Activated CD8-positive, alpha-beta T cell treated with anti-CD3 and anti-CD28 coated beads for 36 hours (primary cell): ENCODE measurements around the gene FAM193A. TPM values are rescaled to one million over a fixed set of nuclear protein-coding genes. Genes with fewer than 3 reads are reported as not detected.
"Not testable (repeated sequence)": the region's sequence is repeated elsewhere in the genome, so short reads cannot be mapped to it uniquely, and the experiment has no call there.

Source experiments
- ATAC-seq: fragments of 200-7000 bp; cut with Tn5 transposase; one replicate; pipeline ENCODE4 v1.10.0; 2021; ENCODE audit warnings: mild to moderate bottlenecking, moderate library complexity
- CTCF ChIA-PET: fragments of 350-600 bp; sonication (Branson Sonifier 250); formaldehyde crosslinking; loops from one replicate; lab custom pipeline; 2021; ENCODE audit warnings: antibody characterized with exemption; lab: Charles Lee
- POLR2A ChIA-PET: fragments of 350-600 bp; sonication (Branson Sonifier 250); formaldehyde crosslinking; loops from one replicate; lab custom pipeline; 2021; ENCODE audit warnings: antibody characterized with exemption; lab: Charles Lee
- DNase-seq: peaks from one replicate; pipeline ENCODE4 v3.0.0-alpha.2; 2020
- H3K27ac Mint-ChIP-seq: one replicate; pipeline ENCODE4 v1.8.0; 2021; ENCODE audit warnings: mild to moderate bottlenecking, mixed read lengths
- H3K27me3 Mint-ChIP-seq: one replicate; pipeline ENCODE4 v1.8.0; 2021; ENCODE audit warnings: mixed read lengths
- H3K36me3 Mint-ChIP-seq: one replicate; pipeline ENCODE4 v1.8.0; 2021; ENCODE audit warnings: low read depth, mixed read lengths
- H3K4me1 Mint-ChIP-seq: one replicate; pipeline ENCODE4 v1.8.0; 2021; ENCODE audit warnings: low read depth, mixed read lengths
- H3K4me3 Mint-ChIP-seq: one replicate; pipeline ENCODE4 v1.8.0; 2021; ENCODE audit warnings: mild to moderate bottlenecking, moderate library complexity, mixed read lengths
- H3K9me3 Mint-ChIP-seq: one replicate; pipeline ENCODE4 v1.8.0; 2021; ENCODE audit warnings: mixed read lengths
- intact Hi-C: fragments of 100-400 bp; cut with micrococcal nuclease; formaldehyde crosslinking; loops from one replicate; pipeline ENCODE4 v1.10.0; 2022
- total RNA-seq, 2 experiments: library from RNA; stranded (reverse); gene quantifications; one replicate each; pipeline ENCODE4 v1.2.3, GENCODE V29; 2021
- TF ChIP-seq, protein P1 (sequence below): fragments of 200-600 bp; IDR thresholded peaks from one replicate; pipeline ENCODE4 v1.8.0; 2022; ENCODE audit warnings: antibody characterized with exemption, mild to moderate bottlenecking

FAM193A gene
- total RNA-seq, 2 experiments from 2014 or later = 22.4 to 22.9 TPM

DNA sequence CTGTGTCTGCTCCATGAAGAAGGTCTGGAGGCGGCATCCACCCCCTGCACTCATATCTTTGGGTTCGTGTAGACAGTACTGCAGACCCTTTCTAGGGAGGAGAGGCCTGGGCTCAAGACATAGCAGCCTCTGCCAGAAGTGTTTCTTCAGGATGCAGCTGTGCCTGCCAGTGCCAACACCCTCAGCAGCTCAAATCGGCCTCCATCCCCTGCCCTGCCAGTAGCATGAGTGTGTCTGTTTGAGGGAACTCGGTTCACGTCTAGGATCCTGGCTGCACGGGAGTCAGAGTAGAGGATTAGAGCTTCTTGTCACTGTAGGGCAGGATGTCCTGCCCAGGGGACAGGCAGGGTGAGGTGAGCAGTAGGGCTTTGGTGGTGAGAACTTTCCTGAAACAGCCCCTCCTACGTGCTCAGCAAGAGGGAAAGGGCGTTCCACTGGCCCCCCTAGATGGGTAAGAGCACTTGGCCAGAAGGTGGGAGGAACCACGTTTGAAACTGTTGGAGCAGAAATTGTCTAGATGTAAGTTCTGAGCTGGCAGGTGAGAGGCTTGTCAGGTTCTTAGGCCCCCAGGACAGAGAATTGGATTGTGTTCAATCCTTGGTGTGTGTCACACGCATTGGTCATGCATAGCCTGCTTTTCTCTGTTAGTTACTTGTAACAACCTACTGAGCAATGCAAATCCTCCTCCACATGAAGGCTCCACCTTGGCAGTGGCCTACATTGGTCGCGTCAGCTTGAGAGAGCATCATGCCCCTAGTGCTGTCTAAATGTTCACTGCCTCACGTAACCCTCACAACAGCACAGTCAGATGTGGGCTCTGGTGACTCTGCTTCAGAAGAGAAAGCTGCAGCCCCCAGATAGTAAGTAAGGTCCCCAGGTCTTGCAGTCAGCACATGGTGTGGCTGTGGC, 25.8 kb upstream of the FAM193A start:
- H3K4me3 Mint-ChIP-seq = no peak overlapping the region
- DNase-seq (no peak), ATAC-seq (peak; percentile 23)
- H3K9me3 Mint-ChIP-seq = no peaks in the 10 kb centered on the region
- H3K27ac Mint-ChIP-seq = peak overlapping the region; percentile 50
- H3K36me3 Mint-ChIP-seq = peaks cover 53% of the 10 kb centered on the region
- no peaks in the 10 kb centered on the region for H3K27me3 Mint-ChIP-seq
- POLR2A ChIA-PET = interaction anchor here (0.7 to 1.6 kb wide), 4 partner anchors 9 to 220 kb away, joined by 3 to 6 read pairs (median 3); no protein-coding TSS in a partner anchor
- TF ChIP-seq, protein P1, sequence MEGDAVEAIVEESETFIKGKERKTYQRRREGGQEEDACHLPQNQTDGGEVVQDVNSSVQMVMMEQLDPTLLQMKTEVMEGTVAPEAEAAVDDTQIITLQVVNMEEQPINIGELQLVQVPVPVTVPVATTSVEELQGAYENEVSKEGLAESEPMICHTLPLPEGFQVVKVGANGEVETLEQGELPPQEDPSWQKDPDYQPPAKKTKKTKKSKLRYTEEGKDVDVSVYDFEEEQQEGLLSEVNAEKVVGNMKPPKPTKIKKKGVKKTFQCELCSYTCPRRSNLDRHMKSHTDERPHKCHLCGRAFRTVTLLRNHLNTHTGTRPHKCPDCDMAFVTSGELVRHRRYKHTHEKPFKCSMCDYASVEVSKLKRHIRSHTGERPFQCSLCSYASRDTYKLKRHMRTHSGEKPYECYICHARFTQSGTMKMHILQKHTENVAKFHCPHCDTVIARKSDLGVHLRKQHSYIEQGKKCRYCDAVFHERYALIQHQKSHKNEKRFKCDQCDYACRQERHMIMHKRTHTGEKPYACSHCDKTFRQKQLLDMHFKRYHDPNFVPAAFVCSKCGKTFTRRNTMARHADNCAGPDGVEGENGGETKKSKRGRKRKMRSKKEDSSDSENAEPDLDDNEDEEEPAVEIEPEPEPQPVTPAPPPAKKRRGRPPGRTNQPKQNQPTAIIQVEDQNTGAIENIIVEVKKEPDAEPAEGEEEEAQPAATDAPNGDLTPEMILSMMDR = no peak
- CTCF ChIA-PET = interaction anchor here (0.5 kb wide), 1 partner anchor 123 kb away, joined by 3 read pairs; no protein-coding TSS in a partner anchor
- peaks cover 12% of the 10 kb centered on the region for H3K4me1 Mint-ChIP-seq
- intact Hi-C loops = no loop called here

DNA sequence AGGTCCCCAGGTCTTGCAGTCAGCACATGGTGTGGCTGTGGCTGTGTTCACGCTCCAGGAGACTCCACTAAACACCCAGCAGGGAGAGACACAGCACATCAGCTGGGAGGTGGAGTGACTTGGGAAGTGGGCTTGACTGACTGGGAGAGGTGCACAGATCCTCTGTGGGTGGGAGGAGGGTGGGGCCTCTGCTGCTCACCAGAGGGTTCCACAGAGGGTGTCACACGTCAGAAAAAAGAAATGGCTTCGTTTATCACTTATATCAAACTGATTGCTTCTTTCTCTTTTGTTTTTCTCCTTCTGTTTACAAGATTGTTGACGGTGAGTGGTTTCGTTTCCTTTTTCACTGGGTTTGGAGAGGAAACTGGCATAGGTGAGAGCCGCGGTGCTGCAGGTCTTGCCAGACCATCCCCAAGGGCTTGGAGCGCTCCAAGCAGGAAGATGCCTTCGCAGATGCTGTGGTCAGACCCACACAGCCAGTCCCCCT, 24.8 kb upstream of the FAM193A start:
- Mint-ChIP-seq H3K27ac (peak overlapping the region; percentile 41), H3K36me3 (peaks cover 56% of the 10 kb centered on the region), H3K9me3 (no peaks in the 10 kb centered on the region), H3K4me1 (peaks cover 10% of the 10 kb centered on the region), H3K27me3 (no peaks in the 10 kb centered on the region), H3K4me3 (no peak overlapping the region)
- ATAC-seq = no peak
- intact Hi-C loops = no loop called here
- TF ChIP-seq, protein P1 = no peak
- POLR2A ChIA-PET = interaction anchor here (0.8 kb wide), 1 partner anchor 18 kb away, joined by 3 read pairs; no protein-coding TSS in a partner anchor
- CTCF ChIA-PET = no interaction called here
- DNase-seq = no peak

DNA sequence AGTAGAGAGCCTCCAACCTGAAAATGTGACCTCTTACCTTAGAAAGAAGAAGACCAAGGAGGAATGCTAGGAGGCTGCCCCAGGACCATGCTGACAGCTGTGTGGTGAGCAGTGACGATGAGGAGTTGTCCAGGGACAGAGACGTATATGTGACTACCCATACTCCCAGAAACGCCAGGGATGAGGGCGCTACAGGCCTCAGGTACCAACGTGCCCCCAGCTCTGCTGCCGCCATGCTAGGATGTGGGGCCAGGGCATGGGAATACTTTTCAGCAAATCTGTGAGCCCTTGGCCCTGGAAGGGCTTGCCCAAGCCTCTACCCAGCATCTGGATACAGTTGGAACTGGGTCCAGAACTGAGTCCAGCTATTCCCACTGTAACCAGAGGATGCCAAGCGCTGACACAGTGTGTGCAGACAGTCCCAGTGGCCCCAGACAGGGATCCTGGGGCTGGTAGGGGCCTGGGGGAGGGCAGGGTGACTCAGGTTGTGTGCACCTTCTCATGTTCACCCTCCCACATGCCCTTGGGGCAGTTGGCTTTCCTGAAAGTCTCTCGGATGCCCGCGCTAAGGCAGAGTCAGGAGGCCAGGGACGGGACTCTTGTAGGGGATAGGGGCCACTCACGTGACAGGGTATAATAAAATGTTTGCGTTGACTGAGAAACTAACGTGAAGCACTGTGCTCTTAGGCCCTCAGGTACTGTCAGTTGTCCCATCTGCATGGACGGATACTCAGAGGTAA, 23.9 kb upstream of the FAM193A start:
- no peaks in the 10 kb centered on the region for H3K27me3 Mint-ChIP-seq
- TF ChIP-seq, protein P1 = no peak
- DNase-seq = no peak
- no peak overlapping the region for H3K27ac Mint-ChIP-seq
- H3K9me3 Mint-ChIP-seq = no peaks in the 10 kb centered on the region
- peaks cover 10% of the 10 kb centered on the region for H3K4me1 Mint-ChIP-seq
- H3K4me3 Mint-ChIP-seq = no peak overlapping the region
- ChIA-PET POLR2A (interaction anchor here (0.8 kb wide), 1 partner anchor 17 kb away, joined by 3 read pairs; no protein-coding TSS in a partner anchor), CTCF (no interaction called here)
- intact Hi-C loops = no loop called here
- no peak for ATAC-seq
- peaks cover 53% of the 10 kb centered on the region for H3K36me3 Mint-ChIP-seq

DNA sequence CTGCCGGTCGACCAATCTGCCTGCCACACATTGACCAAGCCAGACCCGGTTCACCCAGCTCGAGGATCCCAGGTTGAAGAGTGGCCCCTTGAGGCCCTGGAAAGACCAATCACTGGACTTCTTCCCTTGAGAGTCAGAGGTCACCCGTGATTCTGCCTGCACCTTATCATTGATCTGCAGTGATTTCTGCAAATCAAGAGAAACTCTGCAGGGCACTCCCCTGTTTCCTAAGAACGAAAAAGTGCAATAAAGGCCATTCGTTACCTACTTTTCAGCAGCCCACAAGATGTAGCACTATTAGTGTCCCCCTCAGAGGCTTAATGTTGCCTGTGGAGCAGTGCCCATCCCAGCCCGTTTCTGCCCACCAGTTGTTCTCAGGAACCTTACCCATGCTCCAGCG, 22.3 kb upstream of the FAM193A start:
- ATAC-seq, H3K4me3 Mint-ChIP-seq, H3K27me3 Mint-ChIP-seq, H3K4me1 Mint-ChIP-seq, POLR2A ChIA-PET, DNase-seq, H3K27ac Mint-ChIP-seq, CTCF ChIA-PET, H3K9me3 Mint-ChIP-seq, intact Hi-C loops: not testable (repeated sequence)
- H3K36me3 Mint-ChIP-seq = peaks cover 46% of the 10 kb centered on the region

DNA sequence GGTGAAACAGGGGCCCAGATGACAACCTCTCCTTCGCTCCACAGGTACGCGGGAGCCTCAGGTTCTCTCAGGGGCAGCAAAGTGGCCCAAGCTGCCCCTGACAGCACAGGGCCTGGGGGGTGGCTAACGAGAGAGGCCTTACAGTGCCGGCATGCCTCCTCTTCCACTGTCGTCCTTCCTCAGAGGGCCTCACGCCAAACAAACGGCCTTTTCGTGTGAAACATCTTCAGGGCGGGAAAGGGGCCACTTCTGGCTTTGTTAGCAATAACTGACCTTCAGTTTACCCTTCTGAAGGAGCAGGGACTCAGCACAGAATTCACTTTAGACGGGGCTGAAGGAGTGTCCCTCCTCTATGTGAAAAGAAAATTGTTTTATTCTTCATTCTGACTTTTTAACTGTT, 21.5 kb upstream of the FAM193A start:
- H3K27me3 Mint-ChIP-seq, H3K9me3 Mint-ChIP-seq, H3K4me3 Mint-ChIP-seq, POLR2A ChIA-PET, H3K4me1 Mint-ChIP-seq, ATAC-seq, H3K27ac Mint-ChIP-seq, DNase-seq, intact Hi-C loops, CTCF ChIA-PET: not testable (repeated sequence)
- H3K36me3 Mint-ChIP-seq = peaks cover 44% of the 10 kb centered on the region
